C4-2B (cell line): ENCODE results near the gene REEP3.

Experiments
- CTCF ChIP-seq: fragments of 450-650 bp; conservative IDR thresholded peaks from 2 replicates; pipeline ENCODE4 v1.5.1; 2017; ENCODE audit warnings: mild to moderate bottlenecking
- ZFX ChIP-seq: fragments of 450-650 bp; IDR thresholded peaks from 2 replicates; pipeline ENCODE4 v1.6.1; 2017

- TF ChIP-seq CTCF = no peak
- TF ChIP-seq ZFX = no peak
Observed at GRCh38 chr10:63600540-63600939, 79.3 kb downstream of the REEP3 start.
